DND-41 (cell line): ENCODE measurements around the gene NFIL3.

ENCODE experiments used
- CTCF ChIP-seq: IDR thresholded peaks from 2 replicates; pipeline ENCODE4 v1.5.1; 2012; ENCODE audit warnings: borderline replicate concordance, low read length, moderate library complexity, mild to moderate bottlenecking; ENCODE audit not compliant: poor library complexity, severe bottlenecking; ENCODE audit errors: extremely low read depth
- EZH2 ChIP-seq: IDR thresholded peaks from 3 replicates; pipeline ENCODE4 v1.6.1; 2012; ENCODE audit warnings: borderline replicate concordance, low read depth, mild to moderate bottlenecking, moderate library complexity, low read length, inconsistent platforms; ENCODE audit not compliant: severe bottlenecking

DNA sequence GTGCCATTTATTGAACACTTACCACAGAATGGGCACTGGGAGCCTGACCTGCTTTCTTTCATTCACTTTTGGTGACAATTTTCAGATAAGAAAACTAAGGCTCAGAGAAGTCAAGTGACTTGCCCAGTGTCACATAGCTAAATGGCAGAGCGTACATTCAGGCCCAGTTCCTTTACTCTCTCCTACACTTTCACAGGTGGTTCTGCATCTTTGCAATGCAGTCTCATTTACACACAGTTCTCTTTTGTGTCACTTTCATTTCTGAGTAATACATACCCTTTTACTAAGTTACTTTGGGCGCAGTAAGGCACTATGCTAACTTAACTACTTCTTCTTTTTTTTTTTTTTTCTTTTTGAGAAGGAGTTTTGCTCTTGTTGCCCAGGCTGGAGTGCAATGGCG is 8.3 kb downstream of the NFIL3 start:
- TF ChIP-seq EZH2 (no peak), CTCF (no peak)
